PFSK-1 (cell line): Measurements from ENCODE around the gene TNFSF13.

Source experiments
- POLR2AphosphoS5 ChIP-seq: IDR thresholded peaks from 2 replicates; pipeline ENCODE4 v1.6.1; 2012; ENCODE audit warnings: low read depth, mild to moderate bottlenecking, control low read depth, low read length, moderate library complexity
- SIN3A ChIP-seq: IDR thresholded peaks from 2 replicates; pipeline ENCODE4 v1.6.1; 2012; ENCODE audit warnings: mild to moderate bottlenecking, low read length, moderate library complexity, borderline replicate concordance; ENCODE audit not compliant: insufficient read depth
- TF ChIP-seq, protein P1 (sequence below), 2 experiments: IDR thresholded peaks; 2 replicates each; pipeline versions ENCODE4 v1.6.1 to v1.8.0; 2011 to 2012; ENCODE audit warnings: low read depth in 2 of 2, low read length in 2 of 2, control low read depth in 1 of 2, inconsistent platforms in 1 of 2, mild to moderate bottlenecking in 1 of 2, moderate library complexity in 1 of 2; ENCODE audit not compliant: insufficient read depth in 1 of 2

DNA sequence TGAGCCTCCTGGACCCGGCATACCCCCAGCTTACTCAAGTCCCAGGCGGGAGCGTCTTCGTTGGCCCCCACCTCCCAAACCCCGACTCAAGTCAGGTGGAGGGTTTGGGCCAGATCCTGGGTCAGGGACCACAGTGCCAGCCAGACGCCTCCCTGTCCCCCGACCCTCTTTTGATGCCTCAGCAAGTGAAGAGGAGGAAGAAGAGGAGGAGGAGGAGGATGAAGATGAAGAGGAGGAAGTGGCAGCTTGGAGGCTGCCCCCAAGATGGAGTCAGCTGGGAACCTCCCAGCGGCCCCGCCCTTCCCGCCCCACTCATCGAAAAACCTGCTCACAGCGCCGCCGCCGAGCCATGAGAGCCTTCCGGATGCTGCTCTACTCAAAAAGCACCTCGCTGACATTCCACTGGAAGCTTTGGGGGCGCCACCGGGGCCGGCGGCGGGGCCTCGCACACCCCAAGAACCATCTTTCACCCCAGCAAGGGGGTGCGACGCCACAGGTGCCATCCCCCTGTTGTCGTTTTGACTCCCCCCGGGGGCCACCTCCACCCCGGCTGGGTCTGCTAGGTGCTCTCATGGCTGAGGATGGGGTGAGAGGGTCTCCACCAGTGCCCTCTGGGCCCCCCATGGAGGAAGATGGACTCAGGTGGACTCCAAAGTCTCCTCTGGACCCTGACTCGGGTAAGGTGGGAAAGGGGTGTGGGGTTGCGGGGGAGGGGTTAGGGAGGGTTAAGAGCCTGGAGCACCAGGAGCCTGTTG, 4.7 kb downstream of the TNFSF13 start:
- TF ChIP-seq SIN3A: no peak
- TF ChIP-seq POLR2AphosphoS5: no peak
- TF ChIP-seq, protein P1, sequence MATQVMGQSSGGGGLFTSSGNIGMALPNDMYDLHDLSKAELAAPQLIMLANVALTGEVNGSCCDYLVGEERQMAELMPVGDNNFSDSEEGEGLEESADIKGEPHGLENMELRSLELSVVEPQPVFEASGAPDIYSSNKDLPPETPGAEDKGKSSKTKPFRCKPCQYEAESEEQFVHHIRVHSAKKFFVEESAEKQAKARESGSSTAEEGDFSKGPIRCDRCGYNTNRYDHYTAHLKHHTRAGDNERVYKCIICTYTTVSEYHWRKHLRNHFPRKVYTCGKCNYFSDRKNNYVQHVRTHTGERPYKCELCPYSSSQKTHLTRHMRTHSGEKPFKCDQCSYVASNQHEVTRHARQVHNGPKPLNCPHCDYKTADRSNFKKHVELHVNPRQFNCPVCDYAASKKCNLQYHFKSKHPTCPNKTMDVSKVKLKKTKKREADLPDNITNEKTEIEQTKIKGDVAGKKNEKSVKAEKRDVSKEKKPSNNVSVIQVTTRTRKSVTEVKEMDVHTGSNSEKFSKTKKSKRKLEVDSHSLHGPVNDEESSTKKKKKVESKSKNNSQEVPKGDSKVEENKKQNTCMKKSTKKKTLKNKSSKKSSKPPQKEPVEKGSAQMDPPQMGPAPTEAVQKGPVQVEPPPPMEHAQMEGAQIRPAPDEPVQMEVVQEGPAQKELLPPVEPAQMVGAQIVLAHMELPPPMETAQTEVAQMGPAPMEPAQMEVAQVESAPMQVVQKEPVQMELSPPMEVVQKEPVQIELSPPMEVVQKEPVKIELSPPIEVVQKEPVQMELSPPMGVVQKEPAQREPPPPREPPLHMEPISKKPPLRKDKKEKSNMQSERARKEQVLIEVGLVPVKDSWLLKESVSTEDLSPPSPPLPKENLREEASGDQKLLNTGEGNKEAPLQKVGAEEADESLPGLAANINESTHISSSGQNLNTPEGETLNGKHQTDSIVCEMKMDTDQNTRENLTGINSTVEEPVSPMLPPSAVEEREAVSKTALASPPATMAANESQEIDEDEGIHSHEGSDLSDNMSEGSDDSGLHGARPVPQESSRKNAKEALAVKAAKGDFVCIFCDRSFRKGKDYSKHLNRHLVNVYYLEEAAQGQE (IDR thresholded peaks at IDR 0.05; ENCODE audit: insufficient read depth in 1 of 2, low read depth in 2 of 2, low read length in 2 of 2): no peak
